CD4-positive, alpha-beta T cell treated with Interleukin-1 beta for 1 hour (primary cell): Measurements from ENCODE around the gene YPEL1.
"Not testable (repeated sequence)": the region's sequence is repeated elsewhere in the genome, so short reads cannot be mapped to it uniquely, and the experiment has no call there.

ENCODE experiments used
- DNase-seq, 2 donors: peaks; one replicate each; pipeline ENCODE4 v3.0.0-alpha.2; 2020 to 2022

YPEL1 gene

DNA sequence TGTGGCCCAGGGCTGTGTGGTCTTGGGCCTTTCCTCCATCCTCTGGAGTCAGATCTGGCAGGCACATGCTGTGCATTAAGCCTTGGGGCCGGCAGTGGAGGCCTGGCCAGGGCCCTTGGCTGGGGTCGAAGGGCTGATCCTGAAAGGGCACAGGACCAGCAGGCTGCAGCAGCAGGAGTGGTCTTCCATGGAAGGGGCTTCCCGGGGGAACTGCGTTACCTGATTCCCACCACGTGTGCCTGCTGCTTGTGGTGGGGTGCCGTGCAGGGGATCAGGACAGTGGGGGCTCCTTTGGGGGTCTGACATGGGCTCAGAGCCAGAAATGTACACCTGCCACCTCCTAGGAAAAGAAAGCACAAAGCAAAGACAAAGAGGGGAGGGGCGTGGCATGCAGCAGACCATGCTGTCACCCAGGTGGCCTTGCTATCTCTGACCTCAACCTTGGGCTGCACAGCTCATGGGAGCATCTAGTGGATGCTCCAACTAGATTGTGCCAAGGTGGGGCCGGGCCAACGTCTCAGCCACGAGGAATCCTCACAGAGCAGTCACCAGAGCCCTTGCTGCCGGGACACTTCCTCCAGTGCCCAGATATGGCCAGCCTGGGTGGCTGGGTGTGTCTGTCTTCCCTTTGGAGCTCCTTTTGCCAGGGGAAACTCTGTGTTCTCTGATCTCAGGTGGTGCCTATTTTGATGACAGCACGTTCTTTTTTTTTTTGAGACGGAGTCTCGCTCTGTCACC, 17.9 kb upstream of the YPEL1 start:
- DNase-seq: no peak

DNA sequence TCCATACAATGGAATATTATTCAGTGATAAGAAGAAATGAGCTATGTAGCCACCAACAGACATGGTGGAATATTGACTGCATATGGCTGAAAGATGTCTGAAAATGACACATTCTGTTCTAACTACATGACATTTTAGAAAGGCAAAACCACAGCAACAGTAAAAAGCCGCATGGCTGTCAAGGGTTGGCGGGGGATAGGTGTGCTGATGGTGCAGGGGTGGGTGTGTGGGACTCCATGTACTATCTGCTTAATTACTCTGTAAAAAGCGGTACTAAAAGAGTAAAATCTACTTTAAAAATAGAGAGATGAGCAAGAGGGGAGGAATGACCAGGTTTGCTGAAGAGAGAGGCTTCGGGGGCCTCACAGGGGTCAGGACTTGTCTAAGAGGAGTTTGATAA, 16.7 kb upstream of the YPEL1 start:
- DNase-seq: no peak

DNA sequence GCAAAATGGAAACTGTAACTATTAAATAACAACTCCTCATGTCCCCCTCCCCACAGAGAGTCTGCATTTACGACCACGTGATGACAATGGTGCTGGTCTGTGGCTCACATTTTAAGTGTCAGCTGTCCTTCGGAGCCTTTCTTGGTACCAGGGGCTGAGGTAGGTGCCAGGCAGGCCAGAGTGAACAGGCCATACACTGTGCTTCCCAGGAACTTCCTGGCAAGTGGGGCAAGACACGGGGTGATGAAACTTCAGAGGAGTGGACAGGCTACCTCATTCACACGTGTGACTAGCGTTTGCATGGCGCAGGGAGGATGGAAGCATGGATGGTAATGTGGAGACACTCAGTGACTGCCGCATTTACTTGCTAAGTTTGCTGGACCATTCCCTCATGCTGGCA, 10.4 kb upstream of the YPEL1 start:
- DNase-seq: no peak

DNA sequence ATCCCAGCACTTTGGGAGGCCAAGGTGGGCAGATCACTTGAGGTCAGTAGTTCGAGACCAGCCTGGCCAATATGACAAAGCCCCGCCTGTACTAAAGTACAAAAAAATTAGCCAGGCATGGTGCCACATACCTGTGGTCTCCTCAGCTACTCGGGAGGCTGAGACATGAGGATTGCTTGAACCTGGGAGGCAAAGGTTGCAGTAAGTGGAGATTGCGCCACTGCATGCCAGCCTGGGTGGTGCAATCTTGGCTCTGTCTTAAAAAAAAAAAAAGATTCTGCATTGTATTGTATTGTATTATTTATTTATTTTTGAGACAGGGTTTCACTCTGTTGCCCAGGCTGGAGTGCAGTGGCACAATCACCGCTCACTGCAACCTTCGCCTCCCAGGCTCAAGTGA, 9.3 kb upstream of the YPEL1 start:
- DNase-seq: not testable (repeated sequence)

DNA sequence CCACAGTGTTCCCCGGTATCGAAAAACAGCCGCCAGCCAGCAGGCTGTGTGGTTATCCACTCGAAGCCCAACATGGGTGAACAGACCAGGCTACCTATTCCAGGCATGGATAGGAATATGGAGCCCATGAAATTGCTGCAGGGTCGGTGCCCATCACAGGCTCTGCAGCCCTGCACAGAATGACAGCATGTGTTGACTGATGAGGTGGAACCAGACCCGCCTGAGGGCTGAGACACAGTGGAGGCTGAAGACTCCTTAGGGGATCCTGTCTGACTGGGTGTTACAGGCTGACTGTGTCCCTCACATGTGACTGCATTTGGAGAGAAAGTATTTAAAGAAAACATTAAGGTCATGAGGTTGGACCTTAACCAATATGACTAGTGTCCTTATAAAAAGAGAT, 6.2 kb upstream of the YPEL1 start:
- no peak for DNase-seq

DNA sequence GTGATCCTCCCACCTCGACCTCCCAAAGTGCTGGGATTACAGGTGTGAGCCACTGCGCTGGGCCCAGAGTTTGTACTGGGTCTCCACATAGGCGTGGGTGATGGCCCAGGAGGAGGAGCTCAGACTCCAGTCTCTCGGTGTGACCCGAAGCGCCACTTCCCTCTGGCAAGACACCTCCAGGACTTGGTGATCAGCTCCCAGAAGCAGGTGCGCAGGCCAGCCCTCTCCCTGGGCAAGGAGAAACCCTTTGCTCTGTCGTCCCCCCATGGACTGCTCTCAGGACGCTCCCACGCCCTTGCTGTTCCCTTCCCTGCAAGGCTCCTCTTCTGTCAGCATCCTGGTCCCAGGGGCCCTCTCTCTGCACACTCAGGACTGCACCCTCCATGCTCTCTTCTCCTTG, 5.5 kb upstream of the YPEL1 start:
- DNase-seq: no peak

DNA sequence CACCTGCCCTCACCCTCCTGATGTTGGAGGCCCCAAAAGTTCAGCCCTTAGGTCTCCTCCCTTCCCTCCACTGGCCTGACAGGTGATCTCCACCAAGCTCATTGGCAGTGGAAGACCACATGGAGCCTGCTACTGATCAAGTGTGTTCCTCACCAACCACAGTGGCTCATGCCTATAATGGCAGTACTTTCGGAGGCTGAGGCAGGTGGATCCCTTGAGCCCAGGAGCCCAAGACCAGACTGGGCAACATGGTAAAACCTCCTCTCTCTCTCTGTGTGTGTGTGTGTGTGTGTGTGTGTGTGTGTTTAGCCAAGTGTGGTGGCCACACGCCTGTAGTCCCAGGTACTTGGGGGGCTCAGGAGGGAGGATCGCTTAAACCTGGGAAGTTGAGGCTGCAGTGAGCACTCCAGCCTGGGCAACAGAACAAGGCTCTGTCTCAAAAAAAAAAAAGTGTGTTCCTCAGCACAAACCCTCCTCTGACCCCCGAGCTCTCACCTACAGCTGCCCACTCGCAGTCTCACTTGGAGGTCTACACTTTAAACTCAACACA, 4.3 kb upstream of the YPEL1 start:
- DNase-seq: no peak

DNA sequence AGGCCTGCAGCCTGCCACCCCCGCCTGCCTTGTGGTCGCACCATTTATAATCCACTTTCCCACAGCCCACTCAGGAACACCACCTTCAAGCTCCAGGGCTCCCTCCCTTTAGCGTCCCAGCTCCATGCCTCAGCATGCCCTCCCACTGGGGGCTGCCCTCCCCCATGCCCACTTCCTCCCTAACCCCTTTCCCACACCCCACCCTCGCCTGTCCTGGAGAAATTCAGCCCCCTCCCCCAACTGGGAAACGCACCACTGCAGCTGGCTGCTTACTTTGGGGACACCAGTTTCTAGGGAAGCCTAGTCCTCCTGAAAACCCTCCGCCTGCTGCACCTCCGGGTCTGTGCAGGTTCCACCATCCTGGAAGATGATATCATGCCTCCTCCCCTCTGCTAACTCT, 3.4 kb upstream of the YPEL1 start:
- no peak for DNase-seq

DNA sequence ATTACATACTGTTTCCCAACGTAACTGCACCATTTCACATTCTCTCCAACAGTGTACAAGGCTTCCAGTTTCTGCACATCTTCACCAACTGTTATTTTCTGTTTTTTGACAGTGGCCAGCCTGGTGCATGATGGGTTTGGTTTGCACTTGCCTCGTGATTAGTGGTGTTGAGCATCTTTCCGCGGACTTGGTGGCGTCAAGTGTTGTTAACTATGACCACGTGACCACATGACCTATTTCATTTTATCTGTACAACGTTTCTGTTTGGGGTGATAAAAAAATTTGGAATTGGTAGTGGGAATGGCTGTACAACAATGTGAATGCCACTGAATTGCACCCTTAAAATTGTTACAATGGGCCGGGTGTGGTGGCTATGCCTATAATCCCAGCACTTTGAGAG, 2.5 kb upstream of the YPEL1 start:
- DNase-seq: peak in 1 of 2 donors; percentile 12

DNA sequence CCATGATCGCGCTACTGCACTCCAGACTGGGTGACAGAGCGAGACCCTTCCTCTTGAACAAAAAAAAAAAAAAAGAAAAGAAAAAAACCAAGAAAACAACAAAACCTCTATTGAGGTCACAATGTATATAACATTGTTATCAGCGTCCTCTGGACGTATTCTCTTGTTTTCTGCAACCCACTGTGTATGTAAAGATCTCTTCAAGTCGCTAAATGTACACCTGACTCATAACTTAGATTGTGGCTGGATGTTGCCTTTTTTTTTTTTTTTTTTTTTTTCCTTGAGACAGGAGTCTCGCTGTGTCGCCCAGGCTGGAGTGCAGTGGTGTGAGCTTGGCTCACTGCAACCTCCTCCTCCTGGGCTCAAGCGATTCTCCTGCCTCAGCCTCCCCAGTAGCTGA, 1.4 kb upstream of the YPEL1 start:
- no peak for DNase-seq

DNA sequence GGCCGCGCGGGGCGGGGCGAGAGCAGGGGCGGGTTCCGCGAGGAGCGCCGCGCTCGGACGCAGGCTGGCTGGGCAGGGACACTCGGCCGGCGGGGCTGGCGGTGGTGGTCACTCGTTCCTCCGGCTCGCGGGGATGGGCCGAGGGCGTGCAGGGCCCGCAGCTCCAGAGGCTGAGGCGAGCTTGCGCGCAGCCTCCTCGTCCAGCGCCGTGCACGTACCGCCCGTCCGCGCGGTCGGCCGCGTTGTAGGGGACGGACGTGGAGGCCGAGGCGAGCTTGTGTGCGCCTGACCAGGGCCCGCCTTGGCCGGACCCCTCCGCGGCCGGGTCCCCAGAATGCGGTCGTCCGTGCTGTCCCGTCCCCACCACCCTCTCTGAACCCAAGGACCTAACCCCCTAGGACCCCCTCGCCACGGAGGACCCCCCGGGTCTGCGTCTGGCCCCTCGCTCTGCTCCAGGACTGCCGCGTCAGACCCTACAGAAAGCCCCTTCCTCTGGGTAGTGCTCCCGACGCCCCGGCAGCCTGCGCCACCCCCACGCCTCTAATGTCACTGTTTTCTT, 569 bp upstream of the YPEL1 start:
- DNase-seq: no peak

DNA sequence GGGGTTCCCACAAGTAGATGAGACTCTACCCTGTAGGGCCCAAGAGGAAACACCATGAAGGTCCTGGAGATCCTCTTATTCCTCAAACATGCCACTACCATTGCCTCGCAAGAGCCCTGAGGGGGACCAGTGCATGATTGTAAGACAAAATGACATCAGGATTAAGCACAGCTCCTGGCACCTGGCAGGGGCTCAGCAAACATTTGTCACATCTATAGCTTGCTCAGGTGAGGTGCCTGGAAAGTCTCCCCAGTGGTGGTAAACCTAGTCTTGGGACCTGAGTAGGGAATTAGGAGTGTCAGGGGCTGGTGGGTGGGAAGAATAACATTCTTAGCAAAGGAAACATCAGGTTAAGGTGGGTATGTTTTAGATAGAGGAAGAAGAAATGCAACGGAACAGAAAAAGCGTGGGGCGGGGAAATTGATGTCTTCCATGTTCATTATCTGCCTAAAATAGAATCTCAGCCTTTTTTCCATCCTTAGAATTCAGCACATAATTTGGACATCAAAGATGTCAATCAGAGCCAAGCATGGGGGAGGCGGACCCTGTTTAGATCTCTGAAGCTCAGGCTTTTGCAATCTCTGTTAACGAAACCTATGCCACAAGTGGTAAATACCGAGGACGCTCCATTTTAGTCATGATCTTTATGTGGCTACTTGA, 924 bp downstream of the YPEL1 start:
- no peak for DNase-seq

DNA sequence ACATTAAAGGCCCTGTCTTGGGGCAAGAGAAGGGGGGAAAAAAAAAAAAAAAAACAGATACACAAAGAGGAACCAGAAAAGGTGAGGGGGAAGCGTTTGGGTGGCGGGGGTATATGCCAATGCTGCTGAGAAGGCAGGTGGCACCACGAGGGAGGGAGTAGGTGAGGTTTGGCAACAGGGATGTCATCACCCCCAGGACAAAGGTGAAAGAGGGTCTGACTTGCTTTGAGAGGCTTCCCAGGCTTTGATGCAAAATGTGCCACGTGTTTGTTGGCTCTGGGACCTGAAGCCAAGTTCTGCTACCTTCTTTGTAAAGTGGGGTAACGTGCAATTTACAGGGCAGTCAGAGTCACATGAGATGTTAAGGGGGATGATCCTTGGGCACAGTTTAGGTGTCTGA, 4.1 kb downstream of the YPEL1 start:
- no peak for DNase-seq

DNA sequence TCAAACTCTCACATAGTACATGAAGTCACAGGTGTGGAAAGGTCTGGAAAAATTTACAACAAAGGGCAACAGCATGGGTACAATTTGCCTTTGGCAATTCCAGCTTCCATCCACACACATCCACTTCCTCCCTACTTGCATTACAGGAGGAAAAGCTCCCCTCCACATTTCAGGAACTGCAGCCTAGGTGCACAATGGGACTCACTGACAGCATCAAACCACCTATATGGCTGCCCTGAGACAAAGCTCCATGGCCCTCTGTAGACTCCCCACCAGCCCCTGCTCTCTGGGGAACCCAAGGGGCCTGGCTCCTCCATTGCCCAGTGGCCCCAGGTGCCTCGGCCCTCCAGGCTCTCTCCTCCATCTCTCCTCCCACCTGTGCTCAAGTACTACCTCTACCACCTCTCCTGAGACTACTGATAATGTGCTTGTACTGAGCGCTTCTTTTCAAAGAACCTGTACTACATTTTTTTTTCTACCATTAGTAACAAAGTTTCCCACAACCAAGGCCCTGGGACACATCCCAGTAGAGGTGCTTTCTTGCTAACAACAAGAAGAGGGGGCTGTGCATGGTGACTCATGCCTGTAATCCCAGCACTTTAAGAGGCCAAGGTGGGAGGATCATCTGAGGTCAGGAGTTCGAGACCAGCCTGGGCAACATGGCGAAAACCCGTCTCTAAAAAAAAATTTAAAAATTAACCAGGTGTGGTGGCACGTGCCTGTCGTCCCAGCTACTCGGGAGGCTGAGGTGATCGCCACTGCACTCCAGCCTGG, 4.9 kb downstream of the YPEL1 start:
- DNase-seq: no peak

DNA sequence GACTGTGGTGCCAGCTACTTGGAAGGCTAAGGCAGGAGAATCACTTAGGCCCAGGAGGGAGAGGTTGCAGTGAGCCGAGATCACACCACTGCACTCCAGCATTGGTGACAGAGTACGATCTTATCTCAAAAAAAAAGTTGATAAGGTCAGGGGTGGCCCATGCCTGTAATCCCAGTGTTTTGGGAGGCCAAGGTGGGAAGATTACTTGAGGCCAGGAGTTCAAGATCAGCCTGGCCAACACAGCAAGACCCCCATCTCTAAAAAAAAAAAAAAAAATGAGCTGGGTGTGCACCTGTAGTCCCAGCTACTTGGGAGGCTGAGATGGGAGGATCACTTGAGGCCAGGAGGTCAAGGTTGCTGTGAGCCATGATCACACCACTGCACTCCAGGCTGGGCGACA, 6.4 kb downstream of the YPEL1 start:
- not testable (repeated sequence) for DNase-seq

DNA sequence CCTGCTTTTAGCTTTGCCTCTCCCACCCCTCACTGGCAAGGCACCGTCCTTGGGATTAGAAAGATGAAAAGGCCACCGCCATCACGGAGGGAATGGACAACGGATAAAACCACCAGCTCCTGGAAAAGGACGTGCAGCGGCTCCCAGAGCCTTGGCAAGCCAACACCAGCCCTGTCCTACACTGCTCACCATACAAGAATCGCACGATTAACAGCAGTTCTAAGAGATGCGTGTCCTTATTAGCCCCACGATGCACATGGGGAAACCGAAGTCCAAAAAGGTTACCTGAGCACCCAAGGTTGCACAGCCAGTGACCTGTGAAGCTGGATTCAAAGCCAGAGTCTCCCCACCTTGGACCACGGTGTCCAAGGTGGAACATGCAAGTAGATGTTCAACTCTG, 7.3 kb downstream of the YPEL1 start:
- no peak for DNase-seq

DNA sequence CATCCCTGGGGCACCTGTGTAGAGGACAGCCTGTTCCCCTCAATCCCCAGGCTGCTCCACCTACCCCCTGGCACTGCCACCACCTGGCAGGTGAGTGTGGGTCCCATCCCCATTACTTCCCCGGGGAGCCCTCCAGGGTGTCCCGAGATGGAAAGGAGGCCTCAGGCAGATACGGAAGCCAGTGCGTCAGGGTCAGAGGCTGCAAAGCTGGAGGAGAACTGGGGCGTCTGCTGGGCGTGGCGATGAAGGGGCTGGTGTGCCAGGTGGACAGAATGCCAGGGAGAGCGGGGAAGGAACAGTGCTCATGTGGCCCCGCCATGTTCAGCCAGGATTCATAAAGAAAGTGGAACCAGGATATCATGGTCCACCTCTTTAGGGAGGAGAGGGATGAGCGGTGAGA, 7.8 kb downstream of the YPEL1 start:
- no peak for DNase-seq

DNA sequence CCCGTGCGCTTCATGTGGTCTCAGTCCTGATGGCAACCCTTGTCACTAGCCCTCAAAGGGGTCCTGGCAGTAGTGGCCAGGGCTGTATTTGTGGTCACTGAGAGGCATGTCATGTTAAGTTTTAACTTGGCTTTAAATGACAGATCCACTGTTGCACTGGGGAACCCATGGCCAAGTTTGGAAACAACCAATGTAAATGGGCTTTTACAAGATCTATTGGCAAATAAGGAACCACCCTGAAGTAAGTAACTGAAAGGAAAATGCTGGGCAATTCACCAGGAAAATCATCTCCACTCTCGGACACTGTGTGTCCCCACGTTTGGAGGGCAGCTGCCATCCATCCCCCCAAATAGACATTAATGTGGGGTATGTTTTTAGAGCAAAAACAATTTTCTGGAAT, 8.4 kb downstream of the YPEL1 start:
- no peak for DNase-seq

DNA sequence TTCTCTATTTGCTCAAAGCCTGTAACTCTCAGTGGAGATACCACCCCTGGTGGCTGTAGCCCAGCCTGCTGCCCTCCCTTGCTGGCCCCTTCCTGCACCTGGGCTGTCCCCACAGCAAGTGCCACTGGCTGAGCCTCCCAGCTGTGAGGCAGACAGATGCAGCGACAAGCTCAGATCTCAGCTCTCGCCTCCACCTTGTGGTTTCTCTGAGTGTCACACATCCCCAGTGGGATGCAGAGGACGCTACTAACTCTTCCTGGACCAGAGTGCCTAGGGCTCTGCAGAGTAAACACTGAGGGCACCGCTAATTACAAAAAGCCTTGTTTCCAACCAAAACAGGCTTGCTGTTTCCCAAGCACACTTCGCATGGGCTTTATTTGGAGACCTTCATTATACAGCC, 8.9 kb downstream of the YPEL1 start:
- DNase-seq: peak; percentile 31 to 39

DNA sequence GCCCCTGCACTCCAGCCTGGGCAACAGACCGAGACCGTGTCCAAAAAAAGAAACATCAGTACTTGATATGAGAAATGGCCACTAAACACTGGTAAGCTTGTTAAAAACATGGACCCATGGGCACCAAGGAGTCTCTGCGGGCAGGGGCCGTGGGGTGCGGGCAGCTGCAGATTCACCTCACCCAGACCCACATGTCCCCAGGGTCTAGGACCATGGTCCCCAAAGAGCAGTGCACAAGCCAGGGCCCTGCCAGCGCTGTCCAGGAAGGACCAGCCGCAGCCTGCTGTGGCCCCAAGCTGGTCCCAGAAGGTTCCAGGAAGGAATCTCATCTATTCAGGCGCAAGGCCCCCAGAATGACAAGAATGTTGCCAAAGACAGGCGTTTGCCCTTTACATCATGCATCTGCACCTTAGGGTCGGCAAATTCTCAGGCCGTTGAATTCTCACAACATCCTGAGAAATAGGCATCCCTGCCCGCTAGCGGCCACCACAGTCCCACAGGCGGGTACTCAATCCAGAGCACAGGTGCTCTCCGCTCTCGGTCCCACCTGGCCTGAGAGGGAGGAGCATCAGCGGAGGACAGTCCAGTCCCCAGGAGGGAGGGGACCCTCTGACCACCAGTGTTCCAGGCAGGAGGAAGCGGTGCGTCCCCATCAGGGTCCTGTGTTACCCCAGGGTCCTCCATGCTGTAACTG, 9.5 kb downstream of the YPEL1 start:
- no peak for DNase-seq

DNA sequence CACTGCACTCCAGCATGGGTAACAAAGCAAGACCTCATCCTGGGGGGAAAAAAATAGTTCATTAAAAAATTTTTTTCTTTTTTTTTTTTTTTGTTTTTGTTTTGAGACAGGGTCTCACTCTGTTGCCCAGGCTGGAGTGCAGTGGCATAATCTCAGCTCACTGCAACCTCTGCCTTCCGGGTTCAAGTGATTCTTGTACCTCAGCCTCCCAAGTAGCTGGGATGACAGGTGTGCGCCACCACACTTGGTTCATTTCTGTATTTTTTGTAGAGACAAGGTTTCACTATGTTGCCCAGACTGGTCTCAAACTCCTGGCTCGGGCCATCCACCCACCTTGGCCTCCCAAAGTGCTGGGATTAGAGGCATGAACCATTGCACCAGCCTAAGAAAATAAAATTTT, 11.1 kb downstream of the YPEL1 start:
- DNase-seq: not testable (repeated sequence)

DNA sequence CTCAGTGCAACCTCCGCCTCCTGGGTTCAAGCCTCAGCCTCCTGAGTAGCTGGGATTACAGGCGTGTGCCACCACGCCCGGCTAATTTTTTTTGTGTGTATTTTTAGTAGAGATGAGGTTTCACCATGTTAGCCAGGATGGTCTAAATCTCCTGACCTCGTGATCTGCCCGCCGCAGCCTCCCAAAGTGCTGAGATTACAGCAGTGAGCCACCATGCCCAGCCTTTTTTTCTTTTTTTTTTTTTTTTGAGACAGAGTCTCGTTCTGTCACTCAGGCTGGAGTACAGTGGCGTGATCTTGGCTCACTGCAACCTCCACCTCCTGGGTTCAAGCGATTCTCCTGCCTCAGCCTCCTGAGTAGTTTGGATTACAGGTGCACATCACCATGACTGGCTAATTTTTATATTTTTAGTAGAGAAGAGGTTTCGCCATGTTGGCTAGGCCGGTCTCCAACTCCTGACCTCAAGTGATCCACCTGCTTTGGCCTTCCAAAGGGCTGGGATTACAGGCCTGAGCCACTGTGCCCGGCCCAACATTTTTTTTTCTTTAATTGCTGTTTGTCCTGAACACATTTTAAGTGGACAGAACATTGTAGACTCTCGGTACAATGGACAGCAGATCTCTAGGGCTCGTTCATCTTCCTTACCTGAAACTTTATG, 14.3 kb downstream of the YPEL1 start:
- not testable (repeated sequence) for DNase-seq
